Activated CD8-positive, alpha-beta memory T cell treated with anti-CD3 and anti-CD28 coated beads, Interleukin-2, amount 50 U/mL, for 48 hours (primary cell): ENCODE data around the gene PRDM2.

Source experiments
- DNase-seq: peaks from one replicate; pipeline ENCODE4 v3.0.0-alpha.2; 2020

Gene PRDM2

DNA sequence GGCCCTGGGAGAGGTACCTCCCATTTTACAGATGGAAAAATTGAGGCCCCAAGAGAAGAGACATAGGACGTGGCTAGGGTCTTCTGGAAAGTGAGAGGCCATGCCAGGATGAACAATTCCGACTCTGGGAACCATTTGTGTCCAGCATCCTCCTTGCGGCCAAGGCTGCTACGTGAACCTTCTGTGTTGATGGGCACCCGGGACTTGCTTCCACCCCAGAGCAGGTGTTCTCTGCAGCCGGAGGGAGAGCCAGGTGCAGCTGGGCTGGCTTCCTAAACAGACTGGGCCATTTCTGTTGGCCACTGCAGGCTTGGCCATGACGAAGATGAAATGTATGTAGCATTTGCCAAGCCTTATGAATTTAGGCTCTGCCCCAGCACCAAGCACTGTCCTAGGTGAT is 118.9 kb downstream of the PRDM2 start:
- no peak for DNase-seq

DNA sequence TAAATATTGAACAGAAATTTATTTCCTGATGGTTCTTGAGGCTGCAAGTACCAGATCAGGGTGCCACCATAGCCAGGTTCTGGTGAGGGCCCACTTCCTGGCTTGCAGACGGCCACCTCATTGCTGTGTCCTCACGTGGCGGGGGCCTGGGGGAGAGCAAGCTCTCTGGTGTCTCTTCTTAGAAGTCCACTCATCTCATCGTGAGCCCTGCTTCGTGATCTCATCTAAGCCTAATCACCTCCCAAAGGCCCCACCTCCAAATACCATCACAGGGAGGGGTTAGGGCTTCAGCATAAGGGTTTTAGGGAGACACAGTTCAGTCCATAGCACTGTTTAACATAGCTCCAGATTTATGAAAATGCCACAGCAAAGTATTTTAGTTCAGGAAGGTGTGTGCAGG is 119.7 kb downstream of the PRDM2 start:
- DNase-seq, result no peak

DNA sequence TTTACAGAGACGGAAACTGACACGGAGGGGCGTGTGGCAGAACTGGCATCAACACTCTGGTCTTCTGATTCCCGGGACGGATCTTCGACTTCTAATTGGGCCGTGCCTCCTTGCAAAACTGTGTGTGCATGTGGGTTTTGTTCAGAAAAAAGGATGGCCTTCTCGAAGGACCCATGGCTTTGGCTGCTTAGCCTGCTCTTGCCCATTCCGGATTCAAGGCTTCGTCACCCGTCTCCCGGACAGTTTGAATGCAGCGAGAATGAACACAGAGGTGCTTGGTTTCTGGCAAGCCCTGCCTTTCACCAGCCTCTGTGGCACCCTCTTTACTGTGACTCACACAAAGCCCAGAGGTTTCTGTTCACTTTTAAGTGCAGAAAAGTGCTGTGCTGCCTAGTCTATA is 120.1 kb downstream of the PRDM2 start:
- DNase-seq, result no peak

GRCh38 chr1:13820456-13820855 is 120.5 kb downstream of the PRDM2 start:
- DNase-seq, result no peak

- DNase-seq, result no peak
Measured at GRCh38 chr1:13823126-13823880, 123.3 kb downstream of the PRDM2 start.

- DNase-seq, result no peak
Measured at GRCh38 chr1:13823936-13824335, 123.9 kb downstream of the PRDM2 start.

- no peak for DNase-seq
Measured at GRCh38 chr1:13824626-13825025, 124.6 kb downstream of the PRDM2 start.

GRCh38 chr1:13825033-13825432 is 125.0 kb downstream of the PRDM2 start:
- no peak for DNase-seq

DNA sequence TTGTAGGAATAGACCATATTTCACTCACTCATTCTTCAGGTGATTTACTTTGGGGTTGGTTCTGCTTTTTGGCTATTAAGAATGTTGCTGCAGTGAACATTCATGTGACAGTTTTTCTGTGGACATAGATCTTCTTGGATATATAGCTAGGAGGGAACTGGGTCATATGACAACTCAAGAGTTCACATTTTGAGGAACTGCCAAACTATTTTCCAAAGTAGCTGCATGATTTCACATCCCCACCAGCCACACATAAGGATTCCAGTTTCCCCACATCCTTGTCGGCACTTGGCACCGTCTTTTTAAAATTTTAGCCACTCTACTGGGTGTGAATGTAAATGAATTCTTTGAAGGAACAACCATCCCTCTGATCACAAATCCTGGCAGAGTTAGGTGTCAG is 126.0 kb downstream of the PRDM2 start:
- DNase-seq, result no peak

- no peak for DNase-seq
Measured at GRCh38 chr1:13826591-13826990, 126.6 kb downstream of the PRDM2 start.

- DNase-seq, result no peak
Measured at GRCh38 chr1:13828454-13829151, 128.6 kb downstream of the PRDM2 start.

DNA sequence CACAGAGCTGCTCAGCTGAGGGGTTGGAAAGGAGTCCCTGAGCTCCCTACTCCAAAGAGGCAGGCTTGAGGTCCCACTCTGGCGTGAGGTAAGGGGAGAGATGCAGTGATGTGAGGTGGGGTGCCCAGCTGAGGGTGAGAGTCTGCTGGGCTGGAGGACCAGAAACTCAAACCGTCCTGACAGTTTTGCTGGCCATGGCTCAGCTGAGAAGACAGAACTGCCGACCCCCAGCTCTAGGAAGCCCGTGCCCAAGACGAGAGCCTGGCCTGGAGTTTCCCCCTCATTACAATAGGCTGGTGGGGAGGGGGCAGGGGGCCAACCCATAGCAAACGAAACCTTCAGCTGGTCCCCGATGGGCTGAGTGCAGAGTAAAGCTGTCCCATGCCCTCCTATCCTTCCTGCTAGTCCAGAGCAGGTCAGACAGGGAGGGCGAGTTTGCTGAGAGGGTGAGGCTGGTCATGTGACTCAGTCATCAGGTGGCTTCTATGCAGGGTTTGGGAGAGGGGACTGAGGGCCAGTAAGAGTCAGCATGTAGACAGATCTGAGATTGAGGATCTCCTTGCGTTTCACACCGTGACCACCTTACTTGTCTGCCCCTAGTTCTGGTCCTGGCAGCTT is 129.3 kb downstream of the PRDM2 start:
- DNase-seq, result no peak

GRCh38 chr1:13830170-13830569 is 130.2 kb downstream of the PRDM2 start:
- DNase-seq, result no peak

DNA sequence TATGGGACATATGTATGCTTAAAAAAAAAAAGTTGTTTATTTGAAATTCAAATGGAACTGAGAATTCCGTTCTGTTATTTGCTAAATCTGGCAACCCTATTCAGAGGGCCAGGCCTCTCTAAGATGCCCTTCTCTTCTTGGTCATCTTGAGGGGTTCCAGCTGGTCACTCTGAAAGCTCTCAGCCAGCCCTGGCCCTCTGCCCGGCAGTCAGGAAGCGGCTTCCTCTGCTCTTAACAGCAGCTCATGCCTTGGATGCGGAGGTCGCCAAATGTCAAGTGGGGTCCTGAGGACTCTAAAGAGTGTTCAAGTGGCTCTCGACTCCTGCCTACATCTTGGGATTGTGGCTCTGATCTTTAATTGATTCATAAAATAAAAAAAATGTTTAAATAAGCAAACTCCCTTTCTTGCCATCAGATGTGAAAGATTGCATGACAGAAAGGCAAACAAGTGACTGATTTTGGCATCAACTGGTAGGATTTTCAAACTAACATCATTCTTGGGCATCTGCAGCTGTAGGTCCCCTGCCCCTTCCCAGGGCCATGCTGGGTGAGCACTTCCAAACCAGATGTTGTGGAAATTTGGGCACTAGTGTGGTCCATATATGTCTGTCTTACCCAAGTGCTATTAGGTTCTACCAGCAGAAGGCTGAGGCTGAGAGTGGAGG is 130.8 kb downstream of the PRDM2 start:
- no peak for DNase-seq

DNA sequence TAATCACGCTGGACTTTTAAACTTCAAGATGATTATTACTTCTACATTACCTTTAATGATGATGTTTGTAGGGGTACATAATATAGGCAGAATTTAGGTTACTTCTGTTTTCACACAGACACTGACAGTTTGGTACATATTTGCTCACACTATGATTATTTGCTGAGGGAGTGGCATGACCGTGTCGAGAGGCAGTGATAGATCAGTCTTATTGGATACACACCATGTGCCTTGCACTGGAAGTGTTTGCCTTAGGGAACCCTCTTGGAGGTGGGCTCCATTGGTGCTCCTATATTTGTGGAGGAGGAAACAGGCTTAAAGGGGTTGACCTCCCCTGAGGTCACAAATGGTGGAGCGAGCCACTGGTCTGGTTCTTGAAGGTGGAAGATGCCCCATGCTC is 132.1 kb downstream of the PRDM2 start:
- DNase-seq, result no peak

DNA sequence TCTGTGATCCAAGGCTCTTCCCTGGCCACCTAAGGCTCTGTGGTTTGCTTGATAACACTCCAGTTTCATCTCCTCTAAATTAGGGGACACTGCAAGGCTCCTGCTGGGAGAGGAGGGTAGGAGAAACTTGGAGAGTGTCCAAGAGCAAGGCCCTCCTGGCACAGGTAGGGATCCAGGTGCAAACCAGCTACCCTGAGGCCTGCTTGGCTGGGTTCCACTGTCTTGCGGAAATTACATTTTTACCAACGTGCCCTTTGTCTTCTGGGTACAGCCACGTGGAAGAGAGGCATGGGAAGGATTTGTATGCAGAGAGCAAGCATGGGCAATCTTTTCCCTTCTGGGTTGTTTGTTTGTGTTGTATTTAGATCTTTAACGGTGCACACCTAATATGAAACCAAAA is 132.5 kb downstream of the PRDM2 start:
- DNase-seq, result no peak

DNA sequence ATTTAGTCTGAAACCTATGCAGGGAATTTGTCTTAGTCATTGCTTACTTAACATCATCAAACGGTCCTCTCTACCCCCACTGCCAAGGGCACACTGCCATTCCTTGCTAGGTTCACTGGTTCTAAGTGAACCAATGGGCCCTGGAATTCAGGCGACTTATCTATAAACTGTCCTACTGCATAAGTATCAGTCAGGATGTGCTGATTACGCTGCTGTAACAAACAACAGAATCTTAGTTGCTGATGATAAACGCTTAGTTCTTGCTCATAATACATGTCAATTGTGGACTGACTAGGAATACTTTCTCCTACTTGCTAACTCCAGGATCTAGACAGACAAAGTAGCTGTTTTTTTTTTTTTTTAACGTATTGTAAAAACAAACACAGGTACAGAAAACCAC is 136.1 kb downstream of the PRDM2 start:
- DNase-seq, result no peak

GRCh38 chr1:13836631-13837030 is 136.6 kb downstream of the PRDM2 start:
- DNase-seq, result no peak

- DNase-seq, result no peak
Measured at GRCh38 chr1:13838236-13838635, 138.2 kb downstream of the PRDM2 start.

GRCh38 chr1:13842497-13842896 is 142.5 kb downstream of the PRDM2 start:
- no peak for DNase-seq

GRCh38 chr1:13851726-13852125 is 151.7 kb downstream of the PRDM2 start:
- DNase-seq, result no peak

- DNase-seq, result no peak
Measured at GRCh38 chr1:13855554-13855953, 155.6 kb downstream of the PRDM2 start.

DNA sequence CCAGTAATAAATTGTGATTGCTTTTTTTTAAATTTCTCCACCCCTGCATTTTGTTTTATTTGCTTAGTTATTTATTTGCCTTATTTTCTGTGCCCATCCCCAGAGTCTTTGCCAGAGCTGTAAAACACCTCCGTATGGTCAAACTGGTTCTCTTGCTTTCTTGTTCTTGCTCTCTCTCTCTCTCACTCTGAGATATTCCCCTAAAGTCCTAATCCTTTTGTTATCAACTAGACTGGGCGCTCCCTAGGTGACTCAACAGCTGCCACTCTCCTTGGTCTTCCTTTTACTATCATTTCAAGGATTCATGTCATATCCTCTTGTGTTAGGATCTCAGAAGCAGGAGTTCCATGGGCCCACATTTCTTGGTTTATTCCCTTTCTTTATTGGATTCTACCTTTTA is 160.0 kb downstream of the PRDM2 start:
- DNase-seq, result no peak

GRCh38 chr1:13864760-13865159 is 164.8 kb downstream of the PRDM2 start:
- no peak for DNase-seq
